GM12864 (cell line): ENCODE data around the gene DAG1.

Experiments
- DNase-seq: peaks from one replicate; pipeline ENCODE4 v3.0.0-alpha.2; 2011; ENCODE audit warnings: low read depth
- H3K4me3 ChIP-seq: 2 replicates; pipeline ENCODE4 v1.5.1; 2011; ENCODE audit warnings: mild to moderate bottlenecking, low read depth, low read length, control low read depth
- TF ChIP-seq, protein P1 (sequence below): IDR thresholded peaks from 2 replicates; pipeline ENCODE4 v1.5.1; 2011; ENCODE audit warnings: low read depth, mild to moderate bottlenecking, moderate library complexity, low read length, control low read depth, inconsistent platforms; ENCODE audit errors: missing control alignments

The DAG1 gene

DNA sequence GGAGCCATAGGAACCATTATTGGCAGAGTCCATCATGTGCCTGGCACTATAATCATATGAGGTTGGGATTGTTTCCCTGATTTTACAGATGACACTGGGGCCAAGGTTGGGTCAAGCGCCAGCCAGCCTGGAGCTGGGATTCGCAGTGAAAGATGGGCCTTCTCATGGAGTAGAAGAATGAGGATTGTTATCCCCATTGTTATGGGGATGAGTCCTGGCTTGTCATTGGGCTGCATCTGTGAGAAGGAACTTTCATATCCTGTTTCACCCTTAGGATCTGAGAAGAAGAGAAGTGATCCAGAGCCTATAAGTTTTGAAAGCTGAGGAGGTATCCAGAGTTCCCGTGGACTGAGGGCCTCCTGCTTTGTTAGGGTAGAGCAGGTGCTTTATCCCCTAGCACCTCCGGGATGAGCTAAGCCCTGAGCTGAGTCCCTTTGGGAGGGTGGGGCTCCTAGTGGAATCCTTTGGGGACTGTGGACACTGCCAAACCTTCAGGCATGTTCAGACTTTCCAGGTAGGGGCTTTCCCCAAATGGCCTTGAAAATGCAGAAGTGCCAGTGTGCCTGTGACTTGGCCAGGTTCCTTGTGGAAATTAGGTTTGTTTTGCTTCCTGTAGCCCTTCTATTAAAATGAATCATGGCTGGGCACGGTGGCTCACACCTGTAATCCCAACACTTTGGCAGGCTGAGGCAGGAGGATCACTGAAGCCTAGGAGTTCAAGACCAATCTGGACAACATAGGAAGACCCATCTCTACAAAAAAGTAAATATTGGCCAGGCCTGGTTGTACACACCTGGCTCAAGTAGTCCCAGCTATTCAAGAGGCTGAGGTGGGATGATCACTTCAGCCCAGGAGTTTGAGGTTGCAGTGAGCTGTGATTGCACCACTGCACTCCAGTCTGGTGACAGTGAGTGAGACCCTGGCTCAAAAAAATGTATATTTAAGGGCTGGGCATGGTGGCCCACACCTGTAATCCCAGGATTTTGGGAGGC is 54.0 kb downstream of the DAG1 start:
- H3K4me3 ChIP-seq, result no peak overlapping the region
- TF ChIP-seq, protein P1, sequence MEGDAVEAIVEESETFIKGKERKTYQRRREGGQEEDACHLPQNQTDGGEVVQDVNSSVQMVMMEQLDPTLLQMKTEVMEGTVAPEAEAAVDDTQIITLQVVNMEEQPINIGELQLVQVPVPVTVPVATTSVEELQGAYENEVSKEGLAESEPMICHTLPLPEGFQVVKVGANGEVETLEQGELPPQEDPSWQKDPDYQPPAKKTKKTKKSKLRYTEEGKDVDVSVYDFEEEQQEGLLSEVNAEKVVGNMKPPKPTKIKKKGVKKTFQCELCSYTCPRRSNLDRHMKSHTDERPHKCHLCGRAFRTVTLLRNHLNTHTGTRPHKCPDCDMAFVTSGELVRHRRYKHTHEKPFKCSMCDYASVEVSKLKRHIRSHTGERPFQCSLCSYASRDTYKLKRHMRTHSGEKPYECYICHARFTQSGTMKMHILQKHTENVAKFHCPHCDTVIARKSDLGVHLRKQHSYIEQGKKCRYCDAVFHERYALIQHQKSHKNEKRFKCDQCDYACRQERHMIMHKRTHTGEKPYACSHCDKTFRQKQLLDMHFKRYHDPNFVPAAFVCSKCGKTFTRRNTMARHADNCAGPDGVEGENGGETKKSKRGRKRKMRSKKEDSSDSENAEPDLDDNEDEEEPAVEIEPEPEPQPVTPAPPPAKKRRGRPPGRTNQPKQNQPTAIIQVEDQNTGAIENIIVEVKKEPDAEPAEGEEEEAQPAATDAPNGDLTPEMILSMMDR, result no peak
- no peak for DNase-seq

DNA sequence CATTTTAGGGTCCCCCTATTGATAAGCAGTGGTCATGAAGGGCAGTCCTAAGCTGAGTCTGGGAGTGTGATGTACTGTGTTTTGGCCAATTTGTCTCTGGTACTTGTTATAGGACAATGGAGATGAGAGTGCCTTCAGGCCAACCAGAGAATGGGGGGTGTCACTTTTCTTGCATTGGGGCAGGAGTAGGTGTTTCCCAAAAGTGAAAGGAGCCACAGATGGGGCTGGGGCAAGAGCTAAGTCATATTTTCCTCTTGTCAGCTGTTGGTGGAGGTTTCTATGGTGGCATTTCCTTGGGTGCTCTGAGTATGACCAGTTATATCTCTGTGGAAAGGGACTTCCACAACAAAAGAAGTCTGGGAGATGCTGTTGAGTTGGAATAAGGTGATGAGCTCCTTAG is 59.5 kb downstream of the DAG1 start:
- DNase-seq, result no peak
- no peak overlapping the region for H3K4me3 ChIP-seq
- TF ChIP-seq, protein P1, result no peak

DNA sequence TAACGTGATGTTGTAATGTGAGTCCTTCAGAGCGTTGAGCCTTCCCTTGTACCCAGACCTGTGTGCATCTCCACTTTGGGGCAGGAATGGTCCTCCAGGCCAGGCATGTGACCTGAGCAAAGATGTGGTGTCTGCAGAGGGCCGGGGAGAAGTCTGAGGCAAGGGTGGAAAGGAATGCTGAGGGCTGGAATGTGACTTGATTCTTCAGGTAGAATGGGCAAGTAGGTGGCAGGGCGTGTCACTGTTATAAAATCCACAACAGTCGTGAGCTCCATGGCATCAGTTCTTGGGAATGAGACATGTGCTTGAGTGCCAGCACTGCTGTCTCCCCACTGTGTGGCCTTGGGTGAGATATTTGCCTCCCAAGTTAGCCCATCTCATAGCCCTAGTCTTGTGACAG is 60.2 kb downstream of the DAG1 start:
- no peak for DNase-seq
- TF ChIP-seq, protein P1, result no peak
- H3K4me3 ChIP-seq, result no peak overlapping the region

DNA sequence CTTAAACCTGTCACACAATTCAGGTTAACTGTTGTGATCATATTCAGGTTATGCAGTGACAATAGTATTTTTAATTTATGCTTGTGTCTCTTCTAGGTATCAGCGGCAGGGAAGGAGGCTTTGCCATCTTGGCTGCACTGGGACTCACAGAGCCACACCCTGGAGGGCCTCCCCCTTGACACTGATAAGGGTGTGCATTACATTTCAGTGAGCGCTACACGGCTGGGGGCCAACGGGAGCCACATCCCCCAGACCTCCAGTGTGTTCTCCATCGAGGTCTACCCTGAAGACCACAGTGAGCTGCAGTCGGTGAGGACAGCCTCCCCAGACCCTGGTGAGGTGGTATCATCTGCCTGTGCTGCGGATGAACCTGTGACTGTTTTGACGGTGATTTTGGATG is 60.6 kb downstream of the DAG1 start:
- TF ChIP-seq, protein P1, result no peak
- DNase-seq, result no peak
- no peak overlapping the region for H3K4me3 ChIP-seq

DNA sequence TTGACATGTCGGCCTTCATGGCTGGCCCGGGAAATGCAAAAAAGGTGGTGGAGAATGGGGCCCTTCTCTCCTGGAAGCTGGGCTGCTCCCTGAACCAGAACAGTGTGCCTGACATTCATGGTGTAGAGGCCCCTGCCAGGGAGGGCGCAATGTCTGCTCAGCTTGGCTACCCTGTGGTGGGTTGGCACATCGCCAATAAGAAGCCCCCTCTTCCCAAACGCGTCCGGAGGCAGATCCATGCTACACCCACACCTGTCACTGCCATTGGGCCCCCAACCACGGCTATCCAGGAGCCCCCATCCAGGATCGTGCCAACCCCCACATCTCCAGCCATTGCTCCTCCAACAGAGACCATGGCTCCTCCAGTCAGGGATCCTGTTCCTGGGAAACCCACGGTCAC is 61.2 kb downstream of the DAG1 start:
- no peak for DNase-seq
- H3K4me3 ChIP-seq, result no peak overlapping the region
- TF ChIP-seq, protein P1, result no peak

DNA sequence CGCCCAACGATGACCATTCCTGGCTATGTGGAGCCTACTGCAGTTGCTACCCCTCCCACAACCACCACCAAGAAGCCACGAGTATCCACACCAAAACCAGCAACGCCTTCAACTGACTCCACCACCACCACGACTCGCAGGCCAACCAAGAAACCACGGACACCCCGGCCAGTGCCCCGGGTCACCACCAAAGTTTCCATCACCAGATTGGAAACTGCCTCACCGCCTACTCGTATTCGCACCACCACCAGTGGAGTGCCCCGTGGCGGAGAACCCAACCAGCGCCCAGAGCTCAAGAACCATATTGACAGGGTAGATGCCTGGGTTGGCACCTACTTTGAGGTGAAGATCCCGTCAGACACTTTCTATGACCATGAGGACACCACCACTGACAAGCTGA is 61.6 kb downstream of the DAG1 start:
- no peak overlapping the region for H3K4me3 ChIP-seq
- TF ChIP-seq, protein P1, result no peak
- DNase-seq, result no peak

DNA sequence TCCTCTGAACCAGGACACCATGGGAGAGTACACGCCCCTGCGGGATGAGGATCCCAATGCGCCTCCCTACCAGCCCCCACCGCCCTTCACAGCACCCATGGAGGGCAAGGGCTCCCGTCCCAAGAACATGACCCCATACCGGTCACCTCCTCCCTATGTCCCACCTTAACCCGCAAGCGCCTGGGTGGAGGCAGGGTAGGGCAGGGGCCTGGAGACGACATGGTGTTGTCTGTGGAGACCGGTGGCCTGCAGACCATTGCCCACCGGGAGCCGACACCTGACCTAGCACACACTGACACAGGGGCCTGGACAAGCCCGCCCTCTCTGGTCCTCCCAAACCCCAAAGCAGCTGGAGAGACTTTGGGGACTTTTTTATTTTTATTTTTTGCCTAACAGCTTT is 63.0 kb downstream of the DAG1 start:
- no peak overlapping the region for H3K4me3 ChIP-seq
- DNase-seq, result no peak
- TF ChIP-seq, protein P1, result no peak
